ENCODE results near the gene ANK3.

GRCh38 chr10:60332371-60332770, 57.3 kb downstream of the ANK3 start:
- no peak for TF ChIP-seq CTCF (conservative IDR thresholded peaks at IDR 0.05; ENCODE audit: low read depth in 2 of 2)
- TF ChIP-seq REST (IDR thresholded peaks at IDR 0.05; ENCODE audit: unreplicated experiment): no peak
- TF ChIP-seq EZH2phosphoT487 (IDR thresholded peaks at IDR 0.05; ENCODE audit: unreplicated experiment): no peak
- TF ChIP-seq JUNB (IDR thresholded peaks at IDR 0.05; ENCODE audit: unreplicated experiment): no peak
- no peak for TF ChIP-seq EZH2 (IDR thresholded peaks at IDR 0.05; ENCODE audit: low read depth, unreplicated experiment)
- no peak for TF ChIP-seq POLR2AphosphoS5 (IDR thresholded peaks at IDR 0.05; ENCODE audit: low read depth)
- no peak for TF ChIP-seq CREB1 (CRISPR knock-in tag; IDR thresholded peaks at IDR 0.05; ENCODE audit: low read depth)

Measured in GM23338 (cell line).